22Rv1 (cell line): ENCODE measurements around the gene AGAP1.

Experiments used
- H3K27ac ChIP-seq: fragments of 450-650 bp; 2 replicates; pipeline ENCODE4 v1.5.1; 2017
- ZFX ChIP-seq: fragments of 450-650 bp; IDR thresholded peaks from 2 replicates; pipeline ENCODE4 v1.6.1; 2017; ENCODE audit warnings: antibody characterized with exemption, borderline replicate concordance
- TF ChIP-seq, protein P1 (sequence below): fragments of 450-650 bp; IDR thresholded peaks from 2 replicates; pipeline ENCODE4 v1.5.1; 2017; ENCODE audit warnings: mild to moderate bottlenecking

The AGAP1 gene

DNA sequence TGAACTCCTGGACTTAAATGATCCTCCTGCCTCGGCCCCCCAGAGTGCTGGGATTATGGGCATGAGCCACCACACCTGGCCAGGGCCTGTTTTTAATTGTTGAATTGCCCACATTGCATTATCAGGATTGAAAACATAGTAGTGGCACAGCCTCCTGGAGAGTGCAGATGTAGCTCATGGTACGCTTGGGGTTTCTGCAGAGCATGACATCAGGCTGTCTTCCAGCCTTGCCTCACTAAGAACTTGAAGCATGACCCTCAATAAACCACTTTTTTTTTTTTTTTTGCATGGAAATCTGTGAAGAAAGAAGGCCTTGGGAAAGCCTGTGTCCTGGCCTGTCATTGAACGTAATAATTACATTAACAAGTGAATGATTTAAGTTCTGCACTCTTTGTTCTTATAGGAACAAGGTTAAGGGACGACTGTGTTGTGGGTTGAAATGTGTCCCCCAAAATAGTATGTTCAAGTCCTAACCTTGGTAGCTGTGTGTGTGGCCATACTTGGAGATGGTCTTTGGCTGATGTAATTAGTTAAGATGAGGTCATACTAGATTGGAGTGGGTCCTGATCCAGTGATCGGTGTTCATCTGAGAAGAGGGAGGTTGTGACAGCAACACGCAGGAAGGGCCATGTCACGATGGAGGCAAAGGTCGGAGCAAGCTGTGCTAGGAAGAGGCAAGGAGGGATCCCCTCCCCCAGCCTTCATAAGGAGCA lies 90.2 kb downstream of the AGAP1 start:
- H3K27ac ChIP-seq = no peak overlapping the region
- TF ChIP-seq, protein P1, sequence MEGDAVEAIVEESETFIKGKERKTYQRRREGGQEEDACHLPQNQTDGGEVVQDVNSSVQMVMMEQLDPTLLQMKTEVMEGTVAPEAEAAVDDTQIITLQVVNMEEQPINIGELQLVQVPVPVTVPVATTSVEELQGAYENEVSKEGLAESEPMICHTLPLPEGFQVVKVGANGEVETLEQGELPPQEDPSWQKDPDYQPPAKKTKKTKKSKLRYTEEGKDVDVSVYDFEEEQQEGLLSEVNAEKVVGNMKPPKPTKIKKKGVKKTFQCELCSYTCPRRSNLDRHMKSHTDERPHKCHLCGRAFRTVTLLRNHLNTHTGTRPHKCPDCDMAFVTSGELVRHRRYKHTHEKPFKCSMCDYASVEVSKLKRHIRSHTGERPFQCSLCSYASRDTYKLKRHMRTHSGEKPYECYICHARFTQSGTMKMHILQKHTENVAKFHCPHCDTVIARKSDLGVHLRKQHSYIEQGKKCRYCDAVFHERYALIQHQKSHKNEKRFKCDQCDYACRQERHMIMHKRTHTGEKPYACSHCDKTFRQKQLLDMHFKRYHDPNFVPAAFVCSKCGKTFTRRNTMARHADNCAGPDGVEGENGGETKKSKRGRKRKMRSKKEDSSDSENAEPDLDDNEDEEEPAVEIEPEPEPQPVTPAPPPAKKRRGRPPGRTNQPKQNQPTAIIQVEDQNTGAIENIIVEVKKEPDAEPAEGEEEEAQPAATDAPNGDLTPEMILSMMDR = no peak
- no peak for TF ChIP-seq ZFX

DNA sequence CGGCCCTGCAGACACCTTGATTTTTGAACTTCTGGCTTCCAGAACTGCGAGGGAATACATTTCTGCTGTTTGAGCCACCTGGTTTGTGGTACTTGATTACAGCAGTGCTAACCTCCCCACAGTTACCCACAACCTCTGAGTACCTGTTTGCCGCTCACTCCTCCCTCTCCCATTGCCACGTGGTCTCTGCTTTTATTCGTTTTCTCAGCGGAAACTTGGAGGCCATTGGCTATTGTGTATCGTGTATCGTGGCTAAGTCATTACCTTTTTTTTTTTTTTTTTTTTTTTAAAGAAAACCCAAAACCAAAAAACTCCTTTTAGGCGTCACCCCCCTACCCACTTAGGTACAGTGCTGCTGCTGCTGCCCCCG lies 90.8 kb downstream of the AGAP1 start:
- no peak overlapping the region for H3K27ac ChIP-seq
- TF ChIP-seq, protein P1 = no peak
- no peak for TF ChIP-seq ZFX

DNA sequence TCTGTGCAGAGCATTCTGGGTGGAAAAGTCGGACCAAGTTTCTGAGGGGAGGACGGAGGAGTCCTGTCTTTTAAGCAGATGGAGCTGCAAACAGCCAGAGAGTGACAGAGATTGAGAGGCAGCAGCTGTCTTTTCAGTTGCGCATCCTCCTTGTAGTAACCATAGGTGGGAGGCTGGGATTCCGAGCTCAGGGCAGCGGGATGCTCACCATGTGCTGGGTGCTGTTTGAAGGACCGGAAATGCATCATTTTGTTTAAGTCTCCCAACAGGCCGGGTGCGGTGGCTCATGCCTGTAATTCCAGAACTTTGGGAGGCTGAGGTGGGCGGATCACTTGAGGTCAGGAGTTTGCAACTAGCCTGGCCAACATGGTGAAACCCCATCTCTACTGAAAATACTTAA lies 93.4 kb downstream of the AGAP1 start:
- TF ChIP-seq ZFX = no peak
- TF ChIP-seq, protein P1 = no peak
- no peak overlapping the region for H3K27ac ChIP-seq

DNA sequence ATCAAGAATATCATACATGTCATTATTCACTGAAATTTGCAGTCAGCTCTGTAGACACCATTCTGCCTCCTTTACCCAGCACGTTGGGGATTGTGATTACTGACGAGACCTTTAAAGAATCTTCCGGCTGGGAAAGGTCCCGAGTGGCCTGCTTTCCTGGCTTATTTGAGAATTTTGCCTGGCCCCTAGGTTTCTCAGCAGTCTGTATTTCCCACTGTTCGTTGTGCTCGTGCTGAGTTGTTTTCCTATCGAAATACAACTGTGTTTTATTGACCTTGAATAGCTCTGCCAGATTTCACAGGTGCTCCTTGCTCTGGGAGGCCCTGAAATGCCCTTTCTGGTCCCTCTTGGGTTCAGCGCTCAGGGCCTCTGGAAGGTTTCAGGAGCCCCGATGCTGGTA lies 94.9 kb downstream of the AGAP1 start:
- TF ChIP-seq, protein P1 = no peak
- TF ChIP-seq ZFX = no peak
- no peak overlapping the region for H3K27ac ChIP-seq

DNA sequence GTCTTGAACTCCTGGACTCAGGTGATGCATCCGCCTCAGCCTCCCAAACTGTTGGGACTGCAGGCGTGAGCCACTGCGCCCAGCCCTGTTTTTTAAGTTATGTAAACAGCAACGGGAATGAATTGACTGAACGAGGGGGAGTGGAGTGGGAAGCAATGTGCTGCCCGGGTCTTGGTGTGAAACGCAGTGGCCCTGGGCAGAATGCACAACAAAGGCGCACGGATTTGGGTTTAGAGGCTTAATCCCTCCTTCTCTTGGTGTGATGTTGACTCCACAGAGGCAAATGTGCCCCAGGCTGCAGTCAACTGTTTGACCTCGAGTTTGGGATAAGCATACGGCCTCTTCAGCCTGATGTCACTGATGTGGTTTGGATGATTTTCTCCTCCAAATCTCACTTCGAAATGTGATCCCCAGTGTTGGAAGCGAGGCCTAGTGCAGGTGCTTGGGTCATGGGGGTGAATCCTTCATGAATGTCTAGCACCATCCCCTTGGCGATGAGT lies 97.4 kb downstream of the AGAP1 start:
- TF ChIP-seq, protein P1 = no peak
- no peak for TF ChIP-seq ZFX
- no peak overlapping the region for H3K27ac ChIP-seq

DNA sequence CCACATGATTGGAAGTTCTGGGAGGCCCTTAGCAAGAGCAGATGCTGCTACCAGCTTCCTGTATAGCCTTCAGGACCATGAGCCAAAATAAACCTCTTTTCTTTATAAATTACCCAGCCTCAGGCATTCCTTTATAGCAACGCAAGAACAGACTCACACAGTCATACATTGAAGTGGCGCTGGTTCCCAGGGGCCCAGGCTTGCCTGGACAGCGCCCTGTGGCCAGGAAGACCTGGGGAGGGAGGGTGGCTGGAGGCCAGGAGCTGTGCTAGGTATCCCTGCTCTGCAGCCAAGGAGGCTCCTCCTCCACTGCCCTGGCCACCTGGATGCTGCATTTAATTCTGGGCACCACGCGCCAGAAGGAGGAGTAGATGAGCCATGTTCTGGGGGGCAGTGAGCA lies 98.1 kb downstream of the AGAP1 start:
- TF ChIP-seq ZFX = no peak
- TF ChIP-seq, protein P1 = no peak
- H3K27ac ChIP-seq = no peak overlapping the region

DNA sequence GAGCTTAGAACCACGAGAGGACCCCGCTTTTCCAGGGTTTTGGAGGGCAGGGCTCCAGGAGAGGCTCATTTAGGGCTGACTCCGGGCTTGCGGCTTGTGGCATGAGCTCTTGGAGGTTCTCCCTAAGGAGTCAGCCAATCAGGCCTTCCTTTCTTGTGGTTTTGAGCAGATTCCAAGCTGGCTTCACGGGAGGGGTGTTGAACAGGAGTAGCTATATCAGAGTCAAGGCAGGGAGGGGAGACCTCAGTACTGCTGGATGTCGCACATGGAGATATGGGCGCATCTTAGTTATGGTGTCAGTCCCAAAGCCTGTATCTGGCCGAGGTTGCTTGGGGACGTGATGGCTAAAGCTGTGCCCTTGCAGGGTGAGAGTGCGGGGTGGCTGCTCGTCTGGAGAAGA lies 98.6 kb downstream of the AGAP1 start:
- TF ChIP-seq ZFX = no peak
- TF ChIP-seq, protein P1 = no peak
- H3K27ac ChIP-seq = no peak overlapping the region
